ENCODE measurements around the gene RBM4B.
A peak's percentile ranks its signal among the peaks of the same experiment; 100 is the strongest.

The RBM4B gene

GRCh38 chr11:66651016-66651415 is 26.7 kb downstream of the RBM4B start:
- Histone ChIP-seq H3K4me2 (ENCODE audit: low read length) (no peak overlapping the region), H3K4me3 (ENCODE audit: low read depth, low read length) (no peak overlapping the region), H3K27ac (ENCODE audit: low read depth, low read length) (no peak overlapping the region), H3K79me1 (ENCODE audit: low read length) (no peaks in the 10 kb centered on the region), H2BK12ac (ENCODE audit: low read length) (no peak overlapping the region), H3K36me3 (ENCODE audit: control insufficient read depth in 1 of 2, insufficient read depth in 2 of 2, low read length in 2 of 2) (peaks cover 24 to 44% of the 10 kb centered on the region in 2 experiments), H2AFZ (ENCODE audit: insufficient read depth, low read length, poor library complexity) (no peak overlapping the region), H3K4me1 (ENCODE audit: control insufficient read depth in 1 of 2, insufficient read depth in 2 of 2, low read length in 2 of 2) (no peaks in the 10 kb centered on the region), H3K4ac (ENCODE audit: low read depth, low read length) (no peak overlapping the region), H4K12ac (ENCODE audit: low read depth, low read length) (no peak overlapping the region), H3K23ac (ENCODE audit: low read length) (no peak overlapping the region), H3K79me2 (ENCODE audit: control insufficient read depth, insufficient read depth, low read length, poor library complexity) (no peaks in the 10 kb centered on the region), H4K91ac (ENCODE audit: low read depth, low read length) (no peak overlapping the region), H3K18ac (ENCODE audit: low read length) (no peak overlapping the region), H2AK5ac (ENCODE audit: low read length) (no peak overlapping the region), H3K27me3 (ENCODE audit: insufficient read depth, low read length) (no peaks in the 10 kb centered on the region), H2BK5ac (ENCODE audit: low read depth, low read length, poor library complexity) (no peak overlapping the region), H3K9me3 (ENCODE audit: insufficient read depth, low read depth, low read length) (peaks cover 2% of the 10 kb centered on the region), H2BK120ac (ENCODE audit: insufficient read depth, low read length, poor library complexity) (no peak overlapping the region), H4K8ac (ENCODE audit: low read depth, low read length) (no peak overlapping the region), H3K9ac (ENCODE audit: low read length) (no peak overlapping the region), H3K14ac (ENCODE audit: low read length) (no peak overlapping the region)
- peak in 1 of 2 donors; percentile 31 for DNase-seq
- WGBS (ENCODE audit: extremely low coverage, insufficient coverage, insufficient read length): no CpG with 5 or more reads among the region's 2 CpGs

GRCh38 chr11:66649903-66650302 is 27.8 kb downstream of the RBM4B start:
- no peak overlapping the region for H3K27ac ChIP-seq (ENCODE audit: low read depth, low read length)
- DNase-seq: no peak
- H3K9ac ChIP-seq (ENCODE audit: low read length): no peak overlapping the region
- H3K4ac ChIP-seq (ENCODE audit: low read depth, low read length): no peak overlapping the region
- no peak overlapping the region for H4K12ac ChIP-seq (ENCODE audit: low read depth, low read length)
- H3K14ac ChIP-seq (ENCODE audit: low read length): no peak overlapping the region
- no peaks in the 10 kb centered on the region for H3K27me3 ChIP-seq (ENCODE audit: insufficient read depth, low read length)
- H4K8ac ChIP-seq (ENCODE audit: low read depth, low read length): no peak overlapping the region
- no peak overlapping the region for H2BK120ac ChIP-seq (ENCODE audit: insufficient read depth, low read length, poor library complexity)
- no peak overlapping the region for H2BK5ac ChIP-seq (ENCODE audit: low read depth, low read length, poor library complexity)
- H3K4me1 ChIP-seq (ENCODE audit: control insufficient read depth in 1 of 2, insufficient read depth in 2 of 2, low read length in 2 of 2): no peaks in the 10 kb centered on the region
- no peak overlapping the region for H3K4me2 ChIP-seq (ENCODE audit: low read length)
- H2AFZ ChIP-seq (ENCODE audit: insufficient read depth, low read length, poor library complexity): no peak overlapping the region
- no peak overlapping the region for H3K18ac ChIP-seq (ENCODE audit: low read length)
- H4K91ac ChIP-seq (ENCODE audit: low read depth, low read length): no peak overlapping the region
- no peaks in the 10 kb centered on the region for H3K79me2 ChIP-seq (ENCODE audit: control insufficient read depth, insufficient read depth, low read length, poor library complexity)
- peaks cover 24 to 48% of the 10 kb centered on the region in 2 experiments for H3K36me3 ChIP-seq (ENCODE audit: control insufficient read depth in 1 of 2, insufficient read depth in 2 of 2, low read length in 2 of 2)
- no CpG with 5 or more reads among the region's 5 CpGs for WGBS (ENCODE audit: extremely low coverage, insufficient coverage, insufficient read length)
- no peak overlapping the region for H2BK12ac ChIP-seq (ENCODE audit: low read length)
- H2AK5ac ChIP-seq (ENCODE audit: low read length): no peak overlapping the region
- H3K4me3 ChIP-seq (ENCODE audit: low read depth, low read length): no peak overlapping the region
- no peak overlapping the region for H3K23ac ChIP-seq (ENCODE audit: low read length)
- H3K9me3 ChIP-seq (ENCODE audit: insufficient read depth, low read depth, low read length): peaks cover 2% of the 10 kb centered on the region
- no peaks in the 10 kb centered on the region for H3K79me1 ChIP-seq (ENCODE audit: low read length)

GRCh38 chr11:66646828-66647227 is 30.9 kb downstream of the RBM4B start:
- H3K23ac ChIP-seq (ENCODE audit: low read length): no peak overlapping the region
- H3K27me3 ChIP-seq (ENCODE audit: insufficient read depth, low read length): no peaks in the 10 kb centered on the region
- no peak overlapping the region for H3K14ac ChIP-seq (ENCODE audit: low read length)
- no peak overlapping the region for H3K18ac ChIP-seq (ENCODE audit: low read length)
- no peaks in the 10 kb centered on the region for H3K4me1 ChIP-seq (ENCODE audit: control insufficient read depth in 1 of 2, insufficient read depth in 2 of 2, low read length in 2 of 2)
- H3K79me1 ChIP-seq (ENCODE audit: low read length): no peaks in the 10 kb centered on the region
- no peak overlapping the region for H2BK12ac ChIP-seq (ENCODE audit: low read length)
- no CpG with 5 or more reads among the region's 4 CpGs for WGBS (ENCODE audit: extremely low coverage, insufficient coverage, insufficient read length)
- no peak for DNase-seq
- H3K4me2 ChIP-seq (ENCODE audit: low read length): no peak overlapping the region
- H3K79me2 ChIP-seq (ENCODE audit: control insufficient read depth, insufficient read depth, low read length, poor library complexity): peaks cover 9% of the 10 kb centered on the region
- no peak overlapping the region for H3K27ac ChIP-seq (ENCODE audit: low read depth, low read length)
- H2AK5ac ChIP-seq (ENCODE audit: low read length): no peak overlapping the region
- H2BK5ac ChIP-seq (ENCODE audit: low read depth, low read length, poor library complexity): no peak overlapping the region
- H2AFZ ChIP-seq (ENCODE audit: insufficient read depth, low read length, poor library complexity): no peak overlapping the region
- peaks cover 30 to 58% of the 10 kb centered on the region in 2 experiments for H3K36me3 ChIP-seq (ENCODE audit: control insufficient read depth in 1 of 2, insufficient read depth in 2 of 2, low read length in 2 of 2)
- no peak overlapping the region for H3K4me3 ChIP-seq (ENCODE audit: low read depth, low read length)
- no peak overlapping the region for H4K8ac ChIP-seq (ENCODE audit: low read depth, low read length)
- no peak overlapping the region for H4K91ac ChIP-seq (ENCODE audit: low read depth, low read length)
- H3K9ac ChIP-seq (ENCODE audit: low read length): no peak overlapping the region
- H2BK120ac ChIP-seq (ENCODE audit: insufficient read depth, low read length, poor library complexity): no peak overlapping the region
- peaks cover 3% of the 10 kb centered on the region for H3K9me3 ChIP-seq (ENCODE audit: insufficient read depth, low read depth, low read length)
- H4K12ac ChIP-seq (ENCODE audit: low read depth, low read length): no peak overlapping the region
- peak overlapping the region; percentile 12 for H3K4ac ChIP-seq (ENCODE audit: low read depth, low read length)

- WGBS (ENCODE audit: extremely low coverage, insufficient coverage, insufficient read length): no CpG with 5 or more reads among the region's 24 CpGs
- H3K36me3 ChIP-seq (ENCODE audit: control insufficient read depth in 1 of 2, insufficient read depth in 2 of 2, low read length in 2 of 2): peaks cover 26 to 56% of the 10 kb centered on the region in 2 experiments
Observed at GRCh38 chr11:66643745-66644437, 33.8 kb downstream of the RBM4B start.

More at GRCh38 chr11:66643745-66644437, 33.8 kb downstream of the RBM4B start:
- Histone ChIP-seq H3K4me3 (ENCODE audit: low read depth, low read length) (no peak overlapping the region), H3K4ac (ENCODE audit: low read depth, low read length) (peak overlapping the region; percentile 35), H2BK12ac (ENCODE audit: low read length) (no peak overlapping the region), H2AFZ (ENCODE audit: insufficient read depth, low read length, poor library complexity) (no peak overlapping the region), H3K9ac (ENCODE audit: low read length) (peak overlapping the region; percentile 45), H3K79me1 (ENCODE audit: low read length) (peaks cover 2% of the 10 kb centered on the region), H3K27ac (ENCODE audit: low read depth, low read length) (no peak overlapping the region), H3K4me1 (ENCODE audit: control insufficient read depth in 1 of 2, insufficient read depth in 2 of 2, low read length in 2 of 2) (peaks cover 12 to 19% of the 10 kb centered on the region in 2 experiments), H3K27me3 (ENCODE audit: insufficient read depth, low read length) (no peaks in the 10 kb centered on the region), H3K23ac (ENCODE audit: low read length) (no peak overlapping the region), H2BK5ac (ENCODE audit: low read depth, low read length, poor library complexity) (no peak overlapping the region), H3K14ac (ENCODE audit: low read length) (no peak overlapping the region), H4K12ac (ENCODE audit: low read depth, low read length) (no peak overlapping the region), H2BK120ac (ENCODE audit: insufficient read depth, low read length, poor library complexity) (no peak overlapping the region), H3K18ac (ENCODE audit: low read length) (no peak overlapping the region), H3K79me2 (ENCODE audit: control insufficient read depth, insufficient read depth, low read length, poor library complexity) (peaks cover 25% of the 10 kb centered on the region), H3K4me2 (ENCODE audit: low read length) (no peak overlapping the region), H4K91ac (ENCODE audit: low read depth, low read length) (no peak overlapping the region), H3K9me3 (ENCODE audit: insufficient read depth, low read depth, low read length) (peaks cover 3% of the 10 kb centered on the region), H2AK5ac (ENCODE audit: low read length) (no peak overlapping the region), H4K8ac (ENCODE audit: low read depth, low read length) (no peak overlapping the region)
- DNase-seq: no peak

Measured in trophoblast cell (in vitro differentiated cells and primary cell).